Measurements from ENCODE around the gene SPATA7.

GRCh38 chr14:88385212-88386101, at the start of gene SPATA7:
- no peak for TF ChIP-seq EZH2 (IDR thresholded peaks at IDR 0.05; ENCODE audit: insufficient read depth, low read length)
- TF ChIP-seq CTCF (IDR thresholded peaks at IDR 0.05; ENCODE audit: insufficient read depth, low read depth, low read length) = no peak

Measured in astrocyte (in vitro differentiated cells and primary cell).